Common myeloid progenitor, CD34-positive (primary cell): Measurements from ENCODE around the gene LIMS2.

ENCODE experiments used
- CTCF ChIA-PET: fragments of 350-600 bp; sonication (Branson Sonifier 250); formaldehyde crosslinking; loops from one replicate; lab custom pipeline; 2021; ENCODE audit warnings: antibody characterized with exemption; lab: Charles Lee
- POLR2A ChIA-PET: fragments of 350-600 bp; sonication (Branson Sonifier 250); formaldehyde crosslinking; loops from one replicate; lab custom pipeline; 2021; ENCODE audit warnings: antibody characterized with exemption; lab: Charles Lee
- DNase-seq, 3 donors: peaks; one replicate each; pipeline versions ENCODE4 v3.0.0 to v3.0.0-alpha.2; 2013
- H3K27ac ChIP-seq, 2 experiments: 1 replicate in 1 of 2; 2 replicates in 1 of 2; pipeline ENCODE4 v1.7.0; 2013; ENCODE audit warnings: inconsistent platforms in 2 of 2, low read length in 2 of 2, mild to moderate bottlenecking in 2 of 2, low read depth in 1 of 2, moderate library complexity in 1 of 2; ENCODE audit not compliant: severe bottlenecking in 2 of 2, insufficient read depth in 1 of 2, poor library complexity in 1 of 2
- H3K27me3 ChIP-seq, 5 experiments: replicated peaks in 2 of 5; 1 replicate in 3 of 5; 2 replicates in 2 of 5; pipeline versions ENCODE4 v1.6.1 to v1.7.0; 2013; ENCODE audit warnings: low read length in 4 of 5, mild to moderate bottlenecking in 2 of 5, moderate library complexity in 2 of 5, inconsistent platforms in 1 of 5; ENCODE audit not compliant: insufficient read depth in 5 of 5, control insufficient read depth in 4 of 5
- H3K36me3 ChIP-seq, 4 experiments: 1 replicate in 2 of 4; 2 replicates in 2 of 4; pipeline versions ENCODE4 v1.6.1 to v1.7.0; 2013; ENCODE audit warnings: low read length in 3 of 4, control low read depth in 1 of 4, mild to moderate bottlenecking in 1 of 4; ENCODE audit not compliant: control insufficient read depth in 4 of 4, insufficient read depth in 4 of 4
- H3K4me1 ChIP-seq, 4 experiments: 1 replicate in 3 of 4; 2 replicates in 1 of 4; pipeline versions ENCODE4 v1.6.1 to v1.7.1; 2013; ENCODE audit warnings: low read length in 3 of 4, mild to moderate bottlenecking in 3 of 4, control low read depth in 1 of 4, inconsistent platforms in 1 of 4, moderate library complexity in 1 of 4; ENCODE audit not compliant: control insufficient read depth in 4 of 4, insufficient read depth in 4 of 4; ENCODE audit errors: control extremely low read depth in 1 of 4
- H3K4me3 ChIP-seq, 7 experiments: 1 replicate in 4 of 7; 2 replicates in 3 of 7; pipeline versions ENCODE4 v1.5.1 to v1.7.0; 2013; ENCODE audit warnings: mild to moderate bottlenecking in 7 of 7, low read length in 6 of 7, moderate library complexity in 6 of 7, inconsistent platforms in 2 of 7, low read depth in 2 of 7, control low read depth in 1 of 7; ENCODE audit not compliant: insufficient read depth in 4 of 7, control insufficient read depth in 1 of 7; ENCODE audit errors: extremely low read depth in 1 of 7
- H3K9me3 ChIP-seq, 5 experiments: 1 replicate in 4 of 5; 2 replicates in 1 of 5; pipeline versions ENCODE4 v1.6.1 to v1.7.1; 2013; ENCODE audit warnings: low read length in 4 of 5, mild to moderate bottlenecking in 2 of 5, inconsistent platforms in 1 of 5, low read depth in 1 of 5, moderate library complexity in 1 of 5; ENCODE audit not compliant: control insufficient read depth in 4 of 5, insufficient read depth in 2 of 5; ENCODE audit errors: control extremely low read depth in 1 of 5
- WGBS: methylation state at CpG from one replicate; pipeline ENCODE4 v1.1.5; 2013; ENCODE audit not compliant: insufficient coverage; 5-methylcytosine and 5-hydroxymethylcytosine counted together

Gene LIMS2

GRCh38 chr2:127656569-127657231 is 18.6 kb downstream of the LIMS2 start:
- Histone ChIP-seq H3K4me1 (peaks cover 0 to 27% (median 20%) of the 10 kb centered on the region in 4 experiments), H3K36me3 (no peaks in the 10 kb centered on the region), H3K27me3 (no peaks in the 10 kb centered on the region), H3K9me3 (no peaks in the 10 kb centered on the region), H3K27ac (no peak overlapping the region), H3K4me3 (no peak overlapping the region)
- DNase-seq: no peak
- CTCF ChIA-PET: interaction anchor here (0.7 to 2.0 kb wide), 3 partner anchors 9 to 271 kb away, joined by 3 to 6 read pairs (median 4); no protein-coding TSS in a partner anchor
- POLR2A ChIA-PET: no interaction called here
- WGBS: over 99% methylated on average over 12 of the region's 15 CpGs

GRCh38 chr2:127655209-127656073 is 19.9 kb downstream of the LIMS2 start:
- WGBS: 97% methylated on average over 11 of the region's 16 CpGs
- Histone ChIP-seq H3K9me3 (no peaks in the 10 kb centered on the region), H3K4me1 (peaks cover 0 to 27% (median 20%) of the 10 kb centered on the region in 4 experiments), H3K4me3 (no peak overlapping the region), H3K36me3 (no peaks in the 10 kb centered on the region), H3K27ac (no peak overlapping the region), H3K27me3 (no peaks in the 10 kb centered on the region)
- no peak for DNase-seq
- ChIA-PET CTCF (interaction anchor here (0.6 to 9.0 kb wide), 4 partner anchors 8 to 65 kb away, joined by 3 to 89 read pairs (median 3); no protein-coding TSS in a partner anchor), POLR2A (no interaction called here)

- Histone ChIP-seq H3K9me3 (no peaks in the 10 kb centered on the region), H3K36me3 (no peaks in the 10 kb centered on the region), H3K27me3 (no peaks in the 10 kb centered on the region), H3K4me3 (no peak overlapping the region), H3K27ac (no peak overlapping the region), H3K4me1 (peaks cover 0 to 27% (median 19%) of the 10 kb centered on the region in 4 experiments)
- 95% methylated on average over 8 of the region's 8 CpGs for WGBS
- CTCF ChIA-PET: interaction anchor here (0.6 to 9.0 kb wide), 3 partner anchors 9 to 64 kb away, joined by 3 to 89 read pairs (median 3); no protein-coding TSS in a partner anchor
- POLR2A ChIA-PET: no interaction called here
- no peak for DNase-seq
Measured at GRCh38 chr2:127654838-127655175, 20.5 kb downstream of the LIMS2 start.

- Histone ChIP-seq H3K27me3 (no peaks in the 10 kb centered on the region), H3K4me1 (peaks cover 0 to 25% (median 21%) of the 10 kb centered on the region in 4 experiments), H3K36me3 (no peaks in the 10 kb centered on the region), H3K4me3 (no peak overlapping the region), H3K9me3 (no peaks in the 10 kb centered on the region), H3K27ac (no peak overlapping the region)
- POLR2A ChIA-PET: no interaction called here
- CTCF ChIA-PET: interaction anchor here (0.6 to 9.0 kb wide), 3 partner anchors 9 to 64 kb away, joined by 3 to 89 read pairs (median 3); no protein-coding TSS in a partner anchor
- no peak for DNase-seq
- WGBS: 97% methylated on average over 20 of the region's 24 CpGs
Measured at GRCh38 chr2:127654084-127654837, 21.1 kb downstream of the LIMS2 start.

GRCh38 chr2:127653421-127654083 is 21.8 kb downstream of the LIMS2 start:
- ChIA-PET CTCF (interaction anchor here (1.1 to 9.0 kb wide), 5 partner anchors 13 to 70 kb away, joined by 3 to 89 read pairs (median 5); no protein-coding TSS in a partner anchor), POLR2A (no interaction called here)
- H3K4me1 ChIP-seq: peaks cover 0 to 27% (median 24%) of the 10 kb centered on the region in 4 experiments
- H3K4me3 ChIP-seq: no peak overlapping the region
- no peak for DNase-seq
- no peaks in the 10 kb centered on the region for H3K36me3 ChIP-seq
- no peaks in the 10 kb centered on the region for H3K27me3 ChIP-seq
- H3K27ac ChIP-seq: no peak overlapping the region
- WGBS: 92% methylated on average over 10 of the region's 16 CpGs
- no peaks in the 10 kb centered on the region for H3K9me3 ChIP-seq

GRCh38 chr2:127652786-127653357 is 22.5 kb downstream of the LIMS2 start:
- Histone ChIP-seq H3K27me3 (no peaks in the 10 kb centered on the region), H3K4me1 (peaks cover 0 to 28% (median 25%) of the 10 kb centered on the region in 4 experiments), H3K4me3 (no peak overlapping the region), H3K9me3 (no peaks in the 10 kb centered on the region), H3K36me3 (no peaks in the 10 kb centered on the region), H3K27ac (no peak overlapping the region)
- WGBS: 91% methylated on average over 23 of the region's 25 CpGs
- no peak for DNase-seq
- ChIA-PET POLR2A (interaction anchor here (0.6 kb wide), 1 partner anchor 42 kb away, joined by 3 read pairs; no protein-coding TSS in a partner anchor), CTCF (interaction anchor here (1.1 to 9.0 kb wide), 7 partner anchors 9 to 69 kb away, joined by 3 to 89 read pairs (median 5); no protein-coding TSS in a partner anchor)
